Lower leg skin (tissue), 4 donors: ENCODE data around the gene BRINP1. TPM values are rescaled to one million over a fixed set of nuclear protein-coding genes. Genes with fewer than 3 reads are reported as not detected.

Experiments used
- DNase-seq, 2 donors: peaks; one replicate each; pipeline ENCODE4 v3.0.0-alpha.2; 2019; ENCODE audit warnings: low spot score in 2 of 2
- H3K4me3 ChIP-seq: fragments of 200-600 bp; sonication (generic); 2 replicates; pipeline ENCODE4 v1.5.1; 2017; ENCODE audit warnings: mild to moderate bottlenecking, low read depth; ENCODE audit not compliant: poor library complexity, severe bottlenecking
- CTCF ChIP-seq, 3 donors: fragments of 450-650 bp; IDR thresholded peaks; one replicate each; pipeline ENCODE4 v1.5.1; 2016; ENCODE audit warnings: antibody characterized with exemption in 3 of 3, mild to moderate bottlenecking in 3 of 3, moderate library complexity in 2 of 3
- POLR2A ChIP-seq, 2 donors: fragments of 450-650 bp; IDR thresholded peaks; one replicate each; pipeline ENCODE4 v1.6.1; 2016 to 2017; ENCODE audit warnings: antibody characterized with exemption in 2 of 2, mild to moderate bottlenecking in 1 of 2, moderate library complexity in 1 of 2
- WGBS, 2 donors: methylation state at CpG; one replicate each; pipeline ENCODE4 v1.1.5; 2018; 5-methylcytosine and 5-hydroxymethylcytosine counted together
- intact Hi-C: fragments of 100-400 bp; cut with DNase I; formaldehyde crosslinking; loops from one replicate; pipeline ENCODE4 v1.15.0; 2023; ENCODE audit warnings: low total_unique reads
- total RNA-seq, 4 donors: library from RNA; depleted of rRNA; stranded (reverse); fragments of >200 nt; gene quantifications; one replicate each; pipeline ENCODE4 v1.1.0, GENCODE V29; 2016

Gene BRINP1
- total RNA-seq, 4 donors from 2014 or later: 0.10 to 0.16 TPM; not detected in 2

- TF ChIP-seq POLR2A (IDR thresholded peaks at IDR 0.05) (no peak), CTCF (IDR thresholded peaks at IDR 0.05) (no peak)
- 49 to 50% methylated on average over 5 of the region's 5 CpGs for WGBS, 2 donors
These were observed 34.5 kb downstream of the BRINP1 start for GRCh38 chr9:119334745-119335144.

GRCh38 chr9:119333507-119334229, 35.6 kb downstream of the BRINP1 start:
- intact Hi-C loops: no loop called here
- no peak overlapping the region for H3K4me3 ChIP-seq
- TF ChIP-seq POLR2A (IDR thresholded peaks at IDR 0.05) (no peak), CTCF (IDR thresholded peaks at IDR 0.05) (no peak)
- no peak for DNase-seq
- 68 to 75% methylated on average over 4 of the region's 4 CpGs for WGBS, 2 donors

More at GRCh38 chr9:119334745-119335144, 34.5 kb downstream of the BRINP1 start:
- no peak overlapping the region for H3K4me3 ChIP-seq
- no peak for DNase-seq
- intact Hi-C loops: loop anchor here (1.0 kb wide), 1 partner anchor 45 kb away; no protein-coding TSS in a partner anchor

- no peak overlapping the region for H3K4me3 ChIP-seq
- WGBS, 2 donors: 66 to 81% methylated on average over 2 of the region's 2 CpGs
- TF ChIP-seq CTCF (IDR thresholded peaks at IDR 0.05): no peak
- TF ChIP-seq POLR2A (IDR thresholded peaks at IDR 0.05): no peak
- intact Hi-C loops: no loop called here
- DNase-seq: no peak
These were observed 36.7 kb downstream of the BRINP1 start for GRCh38 chr9:119332522-119332921.

GRCh38 chr9:119322184-119322583, 47.1 kb downstream of the BRINP1 start:
- TF ChIP-seq CTCF (IDR thresholded peaks at IDR 0.05): no peak
- TF ChIP-seq POLR2A (IDR thresholded peaks at IDR 0.05): no peak
- WGBS, 2 donors: 52 to 63% methylated on average over 7 of the region's 7 CpGs
- DNase-seq: no peak
- no peak overlapping the region for H3K4me3 ChIP-seq
- intact Hi-C loops: no loop called here

GRCh38 chr9:119318371-119318770, 50.9 kb downstream of the BRINP1 start:
- no peak for DNase-seq
- intact Hi-C loops: no loop called here
- no peak overlapping the region for H3K4me3 ChIP-seq
- WGBS, 2 donors: 22 to 24% methylated on average over 4 of the region's 4 CpGs
- TF ChIP-seq CTCF (IDR thresholded peaks at IDR 0.05) (no peak), POLR2A (IDR thresholded peaks at IDR 0.05) (no peak)

GRCh38 chr9:119313846-119314245, 55.4 kb downstream of the BRINP1 start:
- intact Hi-C loops: no loop called here
- TF ChIP-seq CTCF (IDR thresholded peaks at IDR 0.05) (no peak), POLR2A (IDR thresholded peaks at IDR 0.05) (no peak)
- DNase-seq: no peak
- no peak overlapping the region for H3K4me3 ChIP-seq
- 84% methylated on average over 4 of the region's 4 CpGs for WGBS, 2 donors
